CD4-positive, alpha-beta memory T cell (primary cell): ENCODE measurements around the gene PRTFDC1. TPM values are rescaled to one million over a fixed set of nuclear protein-coding genes. Genes with fewer than 3 reads are reported as not detected.

Experiments
- CTCF ChIA-PET: fragments of 350-600 bp; sonication (Branson Sonifier 250); formaldehyde crosslinking; loops from one replicate; lab custom pipeline; 2021; ENCODE audit warnings: inconsistent platforms; ENCODE audit not compliant: partially characterized antibody; lab: Charles Lee
- POLR2A ChIA-PET: fragments of 350-600 bp; sonication (Branson Sonifier 250); formaldehyde crosslinking; loops from one replicate; lab custom pipeline; 2021; ENCODE audit not compliant: partially characterized antibody; lab: Charles Lee
- DNase-seq, 5 donors: peaks; one replicate each; pipeline versions ENCODE4 v3.0.0 to v3.0.0-alpha.2; 2020 to 2022; ENCODE audit warnings: mixed read lengths in 1 of 5
- H3K27ac ChIP-seq: one replicate; pipeline ENCODE4 v1.7.0; 2013; ENCODE audit warnings: low read depth, low read length
- H3K27me3 ChIP-seq: 2 replicates; pipeline ENCODE4 v1.7.0; 2013; ENCODE audit warnings: mild to moderate bottlenecking, low read length, moderate library complexity; ENCODE audit not compliant: insufficient read depth
- H3K36me3 ChIP-seq: 2 replicates; pipeline ENCODE4 v1.7.0; 2013; ENCODE audit warnings: mild to moderate bottlenecking, low read length, moderate library complexity; ENCODE audit not compliant: insufficient read depth
- H3K4me1 ChIP-seq: 2 replicates; pipeline ENCODE4 v1.7.0; 2013; ENCODE audit warnings: mild to moderate bottlenecking, low read length, moderate library complexity; ENCODE audit not compliant: insufficient read depth
- H3K4me3 ChIP-seq, 2 donors: one replicate each; pipeline ENCODE4 v1.7.0; 2013; ENCODE audit warnings: low read length in 2 of 2, mild to moderate bottlenecking in 1 of 2
- H3K9me3 ChIP-seq, 2 donors: one replicate each; pipeline ENCODE4 v1.7.0; 2013; ENCODE audit warnings: low read length in 2 of 2, control low read depth in 1 of 2; ENCODE audit not compliant: control insufficient read depth in 1 of 2
- H3K27ac Mint-ChIP-seq, 7 donors: one replicate each; pipeline ENCODE4 v1.8.0; 2020 to 2021; ENCODE audit warnings: mixed read lengths in 7 of 7, mild to moderate bottlenecking in 6 of 7, inconsistent platforms in 3 of 7, moderate library complexity in 3 of 7
- H3K27me3 Mint-ChIP-seq, 2 donors: one replicate each; pipeline ENCODE4 v1.8.0; 2020 to 2021; ENCODE audit warnings: mixed read lengths in 2 of 2
- H3K36me3 Mint-ChIP-seq, 2 donors: one replicate each; pipeline ENCODE4 v1.8.0; 2020 to 2021; ENCODE audit warnings: mixed read lengths in 2 of 2, inconsistent platforms in 1 of 2, mild to moderate bottlenecking in 1 of 2
- H3K4me1 Mint-ChIP-seq, 4 donors: one replicate each; pipeline ENCODE4 v1.8.0; 2020 to 2021; ENCODE audit warnings: mixed read lengths in 4 of 4, mild to moderate bottlenecking in 1 of 4
- H3K4me3 Mint-ChIP-seq, 8 donors: one replicate each; pipeline ENCODE4 v1.8.0; 2020 to 2021; ENCODE audit warnings: mixed read lengths in 8 of 8, mild to moderate bottlenecking in 7 of 8, moderate library complexity in 6 of 8, inconsistent platforms in 3 of 8
- H3K9me3 Mint-ChIP-seq, 8 donors: one replicate each; pipeline ENCODE4 v1.8.0; 2020 to 2021; ENCODE audit warnings: mixed read lengths in 8 of 8, mild to moderate bottlenecking in 5 of 8, inconsistent platforms in 3 of 8, moderate library complexity in 1 of 8
- intact Hi-C: fragments of 100-400 bp; cut with micrococcal nuclease; formaldehyde crosslinking; loops from one replicate; pipeline ENCODE4 v1.15.1; 2023
- polyA plus RNA-seq, 2 donors: library from polyadenylated mRNA; unstranded; fragments of 300-500 nt; fragmentation: Illumina TruSeq; gene quantifications; one replicate each; pipeline ENCODE4 v1.2.3, GENCODE V29; 2021
- total RNA-seq, 2 experiments: library from RNA; stranded (reverse); gene quantifications; one replicate each; pipeline ENCODE4 v1.2.3, GENCODE V29; 2021

The PRTFDC1 gene
- total and polyA plus RNA-seq, 4 experiments from 2014 or later = 0.21 to 0.97 (median 0.31) TPM

DNA sequence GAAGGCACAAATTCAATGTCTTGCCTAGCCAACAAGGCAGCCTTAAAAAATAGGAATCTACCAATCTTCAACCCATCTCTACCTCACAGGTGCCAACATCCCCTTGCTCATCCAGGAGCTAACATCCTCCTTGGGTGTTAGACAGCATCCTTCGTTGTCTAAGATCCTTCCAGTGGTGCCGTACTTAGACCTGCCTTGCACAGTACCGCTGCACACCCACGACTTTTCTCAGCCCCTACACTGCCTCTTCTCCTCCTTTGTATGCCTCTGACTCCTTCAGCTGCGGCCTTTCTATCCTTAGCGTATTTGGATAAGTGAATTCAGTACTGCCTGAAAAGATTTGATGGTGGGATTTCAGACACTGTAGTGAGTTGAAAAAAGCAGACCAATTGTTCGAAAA, 15.9 kb upstream of the PRTFDC1 start:
- no peak for DNase-seq
- Histone ChIP-seq H3K36me3 (no peaks in the 10 kb centered on the region), H3K4me1 (peaks cover 4% of the 10 kb centered on the region), H3K27me3 (no peaks in the 10 kb centered on the region), H3K9me3 (no peaks in the 10 kb centered on the region), H3K4me3 (no peak overlapping the region), H3K27ac (no peak overlapping the region)
- POLR2A ChIA-PET = no interaction called here
- Mint-ChIP-seq H3K27me3 (no peaks in the 10 kb centered on the region), H3K4me3 (no peak overlapping the region), H3K36me3 (no peaks in the 10 kb centered on the region), H3K27ac (no peak overlapping the region), H3K9me3 (no peaks in the 10 kb centered on the region), H3K4me1 (peaks cover 0 to 7% (median 2%) of the 10 kb centered on the region in 4 donors)
- intact Hi-C loops = no loop called here
- CTCF ChIA-PET = no interaction called here

DNA sequence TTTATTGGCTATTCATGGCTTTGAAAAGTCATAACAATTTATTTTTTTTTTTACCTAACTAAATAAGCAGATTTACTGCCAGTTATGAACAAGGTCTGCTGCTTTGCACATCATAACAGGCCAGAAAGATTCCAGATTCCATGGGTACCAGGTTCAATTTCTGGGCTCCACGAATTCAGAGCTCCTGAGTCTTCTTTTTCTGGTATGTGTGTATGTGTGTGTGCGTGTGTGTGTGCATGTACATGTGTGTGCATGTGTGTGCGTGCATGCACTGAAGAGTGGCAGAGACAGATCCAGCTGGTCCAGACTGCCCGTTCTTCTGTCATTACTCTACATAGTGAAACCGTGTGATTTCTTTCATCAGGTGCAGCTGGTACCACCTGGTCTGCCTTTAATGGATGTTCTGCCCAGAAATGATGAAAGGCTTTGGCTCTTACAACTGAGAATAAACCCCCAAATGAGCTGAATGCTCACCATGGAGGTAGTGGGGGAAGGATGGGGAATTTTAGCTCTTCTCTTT, 14.6 kb upstream of the PRTFDC1 start:
- no peak overlapping the region for H3K27ac Mint-ChIP-seq
- Histone ChIP-seq H3K9me3 (no peaks in the 10 kb centered on the region), H3K4me1 (peaks cover 4% of the 10 kb centered on the region), H3K27me3 (no peaks in the 10 kb centered on the region), H3K27ac (no peak overlapping the region), H3K4me3 (no peak overlapping the region), H3K36me3 (no peaks in the 10 kb centered on the region)
- no peaks in the 10 kb centered on the region for H3K36me3 Mint-ChIP-seq
- no peak overlapping the region for H3K4me3 Mint-ChIP-seq
- DNase-seq = no peak
- H3K9me3 Mint-ChIP-seq = no peaks in the 10 kb centered on the region
- H3K4me1 Mint-ChIP-seq = peaks cover 0 to 7% (median 2%) of the 10 kb centered on the region in 4 donors
- ChIA-PET CTCF (no interaction called here), POLR2A (no interaction called here)
- intact Hi-C loops = no loop called here
- H3K27me3 Mint-ChIP-seq = no peaks in the 10 kb centered on the region

DNA sequence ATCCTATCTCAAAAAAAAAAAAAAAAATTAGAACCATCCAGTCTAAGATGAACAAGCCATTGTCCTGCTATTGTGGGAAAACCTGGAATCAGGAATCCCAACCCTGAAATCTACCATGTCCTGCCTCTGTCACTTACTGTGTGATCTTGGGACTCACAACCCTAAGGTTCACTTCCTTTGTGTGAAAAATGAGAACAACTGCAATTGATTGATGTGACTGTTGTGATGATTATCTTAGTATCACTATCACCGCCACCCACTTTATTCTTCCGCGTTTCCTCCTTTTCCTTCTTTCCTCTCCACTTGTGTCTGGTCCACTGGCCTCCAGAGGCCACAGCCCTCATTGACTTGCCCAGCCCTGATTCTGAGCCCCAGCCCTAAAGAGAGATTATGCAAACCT, 12.6 kb upstream of the PRTFDC1 start:
- Mint-ChIP-seq H3K27me3 (no peaks in the 10 kb centered on the region), H3K4me1 (peaks cover 0 to 5% (median under 1%) of the 10 kb centered on the region in 4 donors), H3K27ac (peak overlapping the region in 1 of 7 donors; percentile 13), H3K9me3 (no peaks in the 10 kb centered on the region), H3K4me3 (no peak overlapping the region), H3K36me3 (no peaks in the 10 kb centered on the region)
- POLR2A ChIA-PET = no interaction called here
- DNase-seq = no peak
- Histone ChIP-seq H3K36me3 (no peaks in the 10 kb centered on the region), H3K27ac (no peak overlapping the region), H3K27me3 (no peaks in the 10 kb centered on the region), H3K4me3 (no peak overlapping the region), H3K9me3 (no peaks in the 10 kb centered on the region), H3K4me1 (peaks cover 2% of the 10 kb centered on the region)
- CTCF ChIA-PET = no interaction called here
- intact Hi-C loops = no loop called here

DNA sequence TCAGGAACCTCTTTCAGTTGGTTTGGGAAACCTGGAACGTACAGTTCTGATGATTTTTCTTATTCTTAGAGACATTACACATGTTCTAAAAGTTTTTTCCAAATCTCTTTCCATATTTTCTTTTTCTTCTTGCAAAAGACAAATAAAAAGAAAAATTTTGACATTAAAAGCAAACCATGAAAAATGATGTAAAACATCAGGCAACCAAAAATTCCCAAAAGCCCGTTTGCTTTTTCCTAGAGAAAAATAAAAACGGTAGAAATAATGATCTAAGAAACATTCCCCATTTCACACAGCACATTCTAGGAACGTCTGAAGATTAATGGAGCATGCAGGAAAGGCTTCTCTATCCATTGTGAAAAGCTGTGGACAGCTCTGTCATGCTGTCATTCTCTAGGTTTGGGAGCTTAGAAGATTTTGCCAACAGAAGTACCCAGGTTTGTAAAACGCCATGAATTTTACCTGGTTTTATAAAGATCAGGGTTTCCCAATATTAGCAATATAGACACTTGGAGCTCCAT, 11.2 kb upstream of the PRTFDC1 start:
- no peak overlapping the region for H3K4me3 Mint-ChIP-seq
- Histone ChIP-seq H3K9me3 (no peaks in the 10 kb centered on the region), H3K27me3 (no peaks in the 10 kb centered on the region), H3K27ac (no peak overlapping the region), H3K4me1 (no peaks in the 10 kb centered on the region), H3K36me3 (no peaks in the 10 kb centered on the region), H3K4me3 (no peak overlapping the region)
- no peaks in the 10 kb centered on the region for H3K27me3 Mint-ChIP-seq
- intact Hi-C loops = no loop called here
- DNase-seq = no peak
- H3K9me3 Mint-ChIP-seq = no peaks in the 10 kb centered on the region
- ChIA-PET CTCF (interaction anchor here (1.1 kb wide), 1 partner anchor 321 kb away, joined by 3 read pairs; no protein-coding TSS in a partner anchor), POLR2A (no interaction called here)
- no peaks in the 10 kb centered on the region for H3K4me1 Mint-ChIP-seq
- H3K36me3 Mint-ChIP-seq = no peaks in the 10 kb centered on the region
- no peak overlapping the region for H3K27ac Mint-ChIP-seq

DNA sequence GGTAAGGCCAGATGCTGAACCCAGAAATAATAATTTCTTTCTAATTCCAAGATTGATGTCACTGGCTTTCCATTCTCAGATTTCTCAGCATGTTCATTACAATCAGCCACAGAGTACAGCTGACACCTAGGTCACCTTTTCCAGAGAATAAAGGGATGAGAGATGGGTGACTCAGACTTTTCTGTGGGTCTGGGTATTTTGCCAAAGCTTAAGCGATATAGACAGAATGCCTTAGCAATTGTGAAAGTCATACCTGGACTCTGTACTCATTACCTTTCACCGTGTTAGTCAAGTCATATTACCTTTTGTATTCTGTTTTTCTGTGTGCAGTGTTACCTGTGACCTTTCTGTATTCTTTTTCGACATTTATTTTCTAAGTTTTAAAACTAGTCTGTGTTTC, 10.6 kb upstream of the PRTFDC1 start:
- no peak overlapping the region for H3K4me3 Mint-ChIP-seq
- no peaks in the 10 kb centered on the region for H3K9me3 Mint-ChIP-seq
- intact Hi-C loops = no loop called here
- no peaks in the 10 kb centered on the region for H3K27me3 Mint-ChIP-seq
- Histone ChIP-seq H3K4me3 (no peak overlapping the region), H3K27ac (no peak overlapping the region), H3K4me1 (no peaks in the 10 kb centered on the region), H3K9me3 (no peaks in the 10 kb centered on the region), H3K36me3 (no peaks in the 10 kb centered on the region), H3K27me3 (no peaks in the 10 kb centered on the region)
- H3K36me3 Mint-ChIP-seq = no peaks in the 10 kb centered on the region
- no peak for DNase-seq
- ChIA-PET POLR2A (no interaction called here), CTCF (interaction anchor here (1.1 to 1.2 kb wide), 2 partner anchors 320 to 347 kb away, joined by 3 read pairs; no protein-coding TSS in a partner anchor)
- no peak overlapping the region for H3K27ac Mint-ChIP-seq
- H3K4me1 Mint-ChIP-seq = no peaks in the 10 kb centered on the region

DNA sequence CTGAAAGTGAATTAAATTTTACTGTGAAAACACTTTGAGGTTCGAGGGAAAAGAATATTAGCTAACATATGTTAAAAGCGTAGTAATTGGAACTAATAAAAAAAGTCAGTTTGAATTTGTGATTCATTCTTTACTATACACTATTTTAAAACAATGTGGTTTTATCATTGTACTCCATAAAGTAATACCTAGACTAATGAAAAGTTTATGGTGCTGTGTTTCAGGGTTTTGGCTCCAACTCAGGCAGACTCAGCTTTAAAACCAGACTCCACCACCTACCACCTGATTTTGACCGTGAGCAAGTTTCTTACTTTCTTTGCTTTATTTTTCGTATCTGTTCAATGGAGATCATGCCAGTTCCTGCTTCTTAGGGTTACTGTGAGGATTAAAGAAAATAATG, 9.2 kb upstream of the PRTFDC1 start:
- no peaks in the 10 kb centered on the region for H3K4me1 ChIP-seq
- no peak overlapping the region for H3K4me3 ChIP-seq
- ChIA-PET POLR2A (no interaction called here), CTCF (no interaction called here)
- no peaks in the 10 kb centered on the region for H3K27me3 Mint-ChIP-seq
- DNase-seq = no peak
- H3K27ac Mint-ChIP-seq = no peak overlapping the region
- H3K9me3 ChIP-seq = no peaks in the 10 kb centered on the region
- intact Hi-C loops = no loop called here
- H3K36me3 ChIP-seq = no peaks in the 10 kb centered on the region
- H3K27me3 ChIP-seq = no peaks in the 10 kb centered on the region
- H3K4me3 Mint-ChIP-seq = no peak overlapping the region
- no peaks in the 10 kb centered on the region for H3K36me3 Mint-ChIP-seq
- no peak overlapping the region for H3K27ac ChIP-seq
- H3K9me3 Mint-ChIP-seq = no peaks in the 10 kb centered on the region
- no peaks in the 10 kb centered on the region for H3K4me1 Mint-ChIP-seq

DNA sequence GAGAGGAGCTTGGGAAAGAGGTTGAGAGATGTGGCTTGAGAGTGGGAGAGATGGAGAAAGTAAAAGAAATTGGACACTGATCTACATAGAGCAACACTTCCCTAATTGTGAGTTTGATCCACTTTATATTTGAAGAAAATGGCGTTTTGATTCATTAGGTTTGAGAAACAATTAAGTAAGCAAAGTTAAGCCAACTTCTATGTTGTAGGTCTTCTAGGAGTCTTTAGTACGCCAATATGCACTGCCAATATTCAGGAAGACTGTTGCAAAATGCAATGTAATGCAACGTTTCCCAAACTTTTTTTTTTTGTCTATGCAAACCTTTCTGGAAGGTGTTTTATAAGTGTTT, 7.0 kb upstream of the PRTFDC1 start:
- H3K4me1 ChIP-seq = no peaks in the 10 kb centered on the region
- Mint-ChIP-seq H3K9me3 (no peaks in the 10 kb centered on the region), H3K4me1 (peaks cover 0 to under 1% (median 0%) of the 10 kb centered on the region in 4 donors), H3K27me3 (no peaks in the 10 kb centered on the region), H3K4me3 (no peak overlapping the region), H3K36me3 (no peaks in the 10 kb centered on the region), H3K27ac (no peak overlapping the region)
- intact Hi-C loops = no loop called here
- CTCF ChIA-PET = no interaction called here
- no peak overlapping the region for H3K4me3 ChIP-seq
- H3K36me3 ChIP-seq = no peaks in the 10 kb centered on the region
- H3K27me3 ChIP-seq = no peaks in the 10 kb centered on the region
- DNase-seq = no peak
- H3K9me3 ChIP-seq = no peaks in the 10 kb centered on the region
- POLR2A ChIA-PET = no interaction called here
- H3K27ac ChIP-seq = no peak overlapping the region
